HCT116 (cell line): ENCODE results near the gene OVOL3. TPM values are rescaled to one million over a fixed set of nuclear protein-coding genes. Genes with fewer than 3 reads are reported as not detected.

ENCODE experiments used
- ATAC-seq: fragments of 200-7000 bp; cut with Tn5 transposase; 2 replicates; pipeline ENCODE4 v1.9.1; 2020; ENCODE audit warnings: mild to moderate bottlenecking, moderate library complexity
- BruUV-seq: library from RNA; stranded (reverse); fragments of 400-500 nt; replicated peaks from 2 replicates; lab custom pipeline; 2021; lab: Mats Ljungman, UMichigan
- CTCF ChIA-PET: fragments of 300-600 bp; sonication (Branson Sonifier 250); formaldehyde crosslinking; loops from one replicate; lab custom pipeline; 2021; ENCODE audit warnings: antibody characterized with exemption; lab: Charles Lee
- POLR2A ChIA-PET: fragments of 300-600, 350-600 bp; sonication (Branson Sonifier 250); formaldehyde crosslinking; loops from one replicate; lab custom pipeline; 2021; ENCODE audit warnings: antibody characterized with exemption; lab: Charles Lee
- RAD21 ChIA-PET, 2 experiments: fragments of 300-600 bp; sonication (Branson Sonifier 250); formaldehyde crosslinking; loops; one replicate each; lab custom pipeline; 2023; ENCODE audit warnings: low total read pairs in 2 of 2; ENCODE audit not compliant: uncharacterized antibody in 2 of 2, unreplicated experiment in 2 of 2, low non-redundant PET in 1 of 2; lab: Charles Lee
- DNase-seq: peaks from one replicate; pipeline ENCODE4 v3.0.0-alpha.2; 2010; ENCODE audit warnings: low read depth, low spot score
- H2AFZ ChIP-seq: fragments of 200-600 bp; shearing (Covaris generic), sonication (generic); 2 replicates; pipeline ENCODE4 v1.6.1; 2017; ENCODE audit warnings: low read depth, mixed run types, mixed read lengths, antibody characterized with exemption, low read length; ENCODE audit not compliant: poor library complexity, severe bottlenecking
- H3K27ac ChIP-seq: 2 replicates; pipeline ENCODE4 v1.5.1; 2012; ENCODE audit warnings: low read depth, low read length
- H3K27me3 ChIP-seq: fragments of 200-600 bp; sonication (generic); 2 replicates; pipeline ENCODE4 v1.6.1; 2016; ENCODE audit warnings: mixed run types, low read length, mixed read lengths; ENCODE audit not compliant: insufficient read depth
- H3K36me3 ChIP-seq, 2 experiments: fragments of 200-500 bp in 1 of 2; fragments of 200-600 bp in 1 of 2; sonication (Bioruptor generic) in 1 of 2; sonication (generic) in 1 of 2; 2 replicates each; pipeline versions ENCODE4 v1.5.1 to v1.6.1; 2014 to 2016; ENCODE audit warnings: low read length in 2 of 2, inconsistent platforms in 1 of 2, mixed read lengths in 1 of 2, mixed run types in 1 of 2; ENCODE audit not compliant: insufficient read depth in 2 of 2, control insufficient read depth in 1 of 2
- H3K4me1 ChIP-seq, 2 experiments: fragments of 200-600 bp in 1 of 2; sonication (generic) in 1 of 2; 2 replicates each; pipeline versions ENCODE4 v1.5.1 to v1.6.1; 2012 to 2017; ENCODE audit warnings: low read length in 2 of 2, inconsistent platforms in 1 of 2, mild to moderate bottlenecking in 1 of 2, mixed read lengths in 1 of 2, mixed run types in 1 of 2, moderate library complexity in 1 of 2; ENCODE audit not compliant: insufficient read depth in 2 of 2, control insufficient read depth in 1 of 2
- H3K4me2 ChIP-seq: fragments of 200-600 bp; sonication (generic); 2 replicates; pipeline ENCODE4 v1.6.1; 2017; ENCODE audit warnings: mixed run types, low read length, mixed read lengths
- H3K4me3 ChIP-seq, 2 experiments: fragments of 200-600 bp in 1 of 2; sonication (generic) in 1 of 2; replicated peaks in 1 of 2; 2 replicates each; pipeline ENCODE4 v1.5.1; 2011 to 2016; ENCODE audit warnings: low read length in 2 of 2, control low read depth in 1 of 2, low read depth in 1 of 2, mild to moderate bottlenecking in 1 of 2, mixed read lengths in 1 of 2, mixed run types in 1 of 2
- H3K79me2 ChIP-seq: fragments of 200-600 bp; sonication (generic); 2 replicates; pipeline ENCODE4 v1.6.1; 2017; ENCODE audit warnings: mild to moderate bottlenecking, mixed run types, low read length, moderate library complexity, mixed read lengths; ENCODE audit not compliant: insufficient read depth
- H3K9ac ChIP-seq: fragments of 200-600 bp; sonication (generic); 2 replicates; pipeline ENCODE4 v1.6.1; 2016; ENCODE audit warnings: low read length, mixed read lengths
- H3K9me2 ChIP-seq: fragments of 200-600 bp; sonication (generic), shearing (Covaris generic); 2 replicates; pipeline ENCODE4 v1.6.1; 2017; ENCODE audit warnings: mixed run types, mild to moderate bottlenecking, moderate library complexity; ENCODE audit not compliant: insufficient read depth
- H3K9me3 ChIP-seq, 2 experiments: fragments of 200-500 bp in 1 of 2; fragments of 200-600 bp in 1 of 2; sonication (Bioruptor generic) in 1 of 2; sonication (generic) in 1 of 2; 2 replicates each; pipeline ENCODE4 v1.6.1; 2014 to 2017; ENCODE audit warnings: low read length in 2 of 2, mixed read lengths in 2 of 2, inconsistent platforms in 1 of 2, low read depth in 1 of 2, mild to moderate bottlenecking in 1 of 2, mixed run types in 1 of 2, moderate library complexity in 1 of 2; ENCODE audit not compliant: control insufficient read depth in 1 of 2, insufficient read depth in 1 of 2
- H4K20me1 ChIP-seq: fragments of 200-600 bp; sonication (generic), shearing (Covaris generic); 2 replicates; pipeline ENCODE4 v1.6.1; 2017; ENCODE audit warnings: mixed run types, mild to moderate bottlenecking, moderate library complexity; ENCODE audit not compliant: insufficient read depth
- CBX3 ChIP-seq: IDR thresholded peaks from 2 replicates; pipeline ENCODE4 v1.6.1; 2012; ENCODE audit warnings: low read depth
- EZH2 ChIP-seq: fragments of 200-600 bp; sonication (generic); IDR thresholded peaks from 2 replicates; pipeline ENCODE4 v1.6.1; 2017; ENCODE audit warnings: antibody characterized with exemption, mixed run types
- JUND ChIP-seq: IDR thresholded peaks from 2 replicates; pipeline ENCODE4 v1.6.1; 2012
- POLR2A ChIP-seq: IDR thresholded peaks from 2 replicates; pipeline ENCODE4 v1.7.0; 2011; ENCODE audit warnings: borderline replicate concordance; ENCODE audit not compliant: insufficient read depth, insufficient read length; ENCODE audit errors: extremely low read depth
- POLR2AphosphoS5 ChIP-seq: IDR thresholded peaks from 2 replicates; pipeline ENCODE4 v1.6.1; 2011; ENCODE audit warnings: mild to moderate bottlenecking, low read depth, low read length, moderate library complexity
- RAD21 ChIP-seq: IDR thresholded peaks from 2 replicates; pipeline ENCODE4 v1.6.1; 2012; ENCODE audit warnings: low read depth, mild to moderate bottlenecking
- SIN3A ChIP-seq: IDR thresholded peaks from 2 replicates; pipeline ENCODE4 v1.6.1; 2012; ENCODE audit warnings: low read depth
- SP1 ChIP-seq: IDR thresholded peaks from 2 replicates; pipeline ENCODE4 v1.6.1; 2012; ENCODE audit warnings: low read depth
- ZFX ChIP-seq: fragments of 450-650 bp; IDR thresholded peaks from 2 replicates; pipeline ENCODE4 v1.6.1; 2017
- intact Hi-C: fragments of 100-400 bp; cut with micrococcal nuclease; formaldehyde crosslinking; loops from 2 replicates; pipeline ENCODE4 v1.10.0; 2022
- total RNA-seq: library from RNA; stranded (reverse); gene quantifications from one replicate; pipeline ENCODE4 v1.2.1, GENCODE V29; 2021; ENCODE audit not compliant: unreplicated experiment
- TF ChIP-seq, protein P1 (sequence below): IDR thresholded peaks from 2 replicates; pipeline ENCODE4 v1.6.1; 2012
- TF ChIP-seq, protein P2 (sequence below): IDR thresholded peaks from 2 replicates; pipeline ENCODE4 v1.6.1; 2012
- TF ChIP-seq, protein P3 (sequence below), 3 experiments: fragments of 200-600 bp in 1 of 3; sonication (generic) in 1 of 3; IDR thresholded peaks in 2 of 3; conservative IDR thresholded peaks in 1 of 3; 2 replicates each; pipeline ENCODE4 v1.5.1; 2012 to 2017; ENCODE audit warnings: low read depth in 2 of 3, low read length in 2 of 3, antibody characterized with exemption in 1 of 3, borderline replicate concordance in 1 of 3, control low read depth in 1 of 3, mild to moderate bottlenecking in 1 of 3, mixed read lengths in 1 of 3, mixed run types in 1 of 3, moderate library complexity in 1 of 3; ENCODE audit not compliant: insufficient read depth in 1 of 3

OVOL3 gene
- total RNA-seq, 1 experiment from 2014 or later = not detected

DNA sequence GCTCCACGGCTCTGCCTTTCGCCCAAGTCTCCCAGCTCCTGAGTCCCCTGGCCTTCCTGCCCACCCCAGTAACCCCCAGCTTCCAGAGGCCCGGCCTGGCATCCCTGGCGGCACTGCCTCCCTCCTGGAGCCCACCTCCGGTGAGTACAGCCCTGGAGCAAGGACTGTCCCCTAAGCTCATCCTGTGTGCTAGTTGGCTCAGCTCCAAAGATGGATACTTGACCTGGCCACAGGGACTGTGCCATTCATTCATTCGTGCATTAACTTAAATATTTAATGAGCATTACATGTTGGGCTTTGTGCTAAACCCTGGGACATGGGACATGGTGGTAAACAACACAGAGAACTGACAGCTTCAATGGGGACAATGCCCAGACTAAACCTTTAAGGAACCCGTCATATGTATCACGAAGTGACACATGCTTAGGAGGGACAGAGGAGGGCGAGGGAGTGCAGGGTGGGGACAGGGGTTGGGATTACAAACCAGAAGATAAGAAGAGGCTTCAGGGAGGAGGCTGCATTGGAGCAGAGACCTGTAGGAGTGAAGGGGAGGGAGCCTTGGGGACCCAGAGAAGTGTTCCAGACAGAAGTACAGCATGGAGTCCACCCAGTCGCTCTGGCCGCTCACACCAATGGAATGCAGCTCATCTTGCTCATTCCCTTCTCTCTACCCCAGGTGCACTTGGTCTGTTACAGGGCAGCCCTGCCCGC, 6.9 kb upstream of the OVOL3 start:
- no peak overlapping the region for H3K9ac ChIP-seq
- ATAC-seq = peak; percentile 61
- peaks cover 0 to 21% of the 10 kb centered on the region in 2 experiments; a peak in 2 of 4 replicates for H3K4me1 ChIP-seq
- intact Hi-C loops = no loop called here
- no TSS peak for BruUV-seq
- no peak for DNase-seq
- H2AFZ ChIP-seq = no peak overlapping the region
- H4K20me1 ChIP-seq = no peaks in the 10 kb centered on the region
- H3K27ac ChIP-seq = no peak overlapping the region
- CTCF ChIA-PET = no interaction called here
- TF ChIP-seq POLR2AphosphoS5 (no peak), SP1 (no peak), RAD21 (no peak), POLR2A (no peak), ZFX (no peak), CBX3 (no peak)
- TF ChIP-seq, protein P1, sequence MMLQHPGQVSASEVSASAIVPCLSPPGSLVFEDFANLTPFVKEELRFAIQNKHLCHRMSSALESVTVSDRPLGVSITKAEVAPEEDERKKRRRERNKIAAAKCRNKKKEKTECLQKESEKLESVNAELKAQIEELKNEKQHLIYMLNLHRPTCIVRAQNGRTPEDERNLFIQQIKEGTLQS = no peak
- TF ChIP-seq, protein P2, sequence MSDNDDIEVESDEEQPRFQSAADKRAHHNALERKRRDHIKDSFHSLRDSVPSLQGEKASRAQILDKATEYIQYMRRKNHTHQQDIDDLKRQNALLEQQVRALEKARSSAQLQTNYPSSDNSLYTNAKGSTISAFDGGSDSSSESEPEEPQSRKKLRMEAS = no peak
- H3K36me3 ChIP-seq = peaks cover 10 to 28% of the 10 kb centered on the region in 2 experiments; a peak in 3 of 4 replicates
- no peak overlapping the region for H3K4me3 ChIP-seq
- no peaks in the 10 kb centered on the region for H3K9me2 ChIP-seq
- no peaks in the 10 kb centered on the region for H3K9me3 ChIP-seq
- no peaks in the 10 kb centered on the region for H3K79me2 ChIP-seq
- peak overlapping the region; percentile 32; the same call in 1 of the 2 replicates for H3K4me2 ChIP-seq
- H3K27me3 ChIP-seq = no peaks in the 10 kb centered on the region
- POLR2A ChIA-PET = no interaction called here
- RAD21 ChIA-PET = no interaction called here

DNA sequence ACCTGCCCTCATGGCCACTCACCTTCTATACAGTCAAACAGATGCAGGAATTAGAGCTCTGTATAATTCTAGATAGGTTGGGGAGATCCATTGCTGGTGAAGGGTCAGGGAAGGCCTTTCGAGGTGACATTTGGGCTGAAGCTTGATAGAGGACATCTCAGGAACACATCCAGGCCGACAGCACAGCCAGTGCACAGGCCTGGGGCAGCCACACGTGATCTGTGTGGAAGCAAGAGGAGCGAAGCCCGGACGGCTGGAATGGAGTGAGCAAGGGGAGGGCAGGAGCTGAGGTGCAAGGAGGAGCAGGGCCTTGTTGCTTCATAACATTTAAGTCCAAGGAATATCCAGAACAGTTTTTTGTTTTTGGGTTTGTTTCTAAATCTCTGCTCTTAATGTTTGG, 4.5 kb upstream of the OVOL3 start:
- Histone ChIP-seq H3K4me1 (peaks cover 0 to 17% of the 10 kb centered on the region in 2 experiments; a peak in 2 of 4 replicates), H3K9me3 (no peaks in the 10 kb centered on the region), H4K20me1 (no peaks in the 10 kb centered on the region), H3K27ac (no peak overlapping the region), H3K9ac (no peak overlapping the region), H2AFZ (no peak overlapping the region), H3K4me2 (no peak overlapping the region), H3K9me2 (no peaks in the 10 kb centered on the region), H3K27me3 (no peaks in the 10 kb centered on the region), H3K79me2 (no peaks in the 10 kb centered on the region), H3K36me3 (peaks cover 10 to 28% of the 10 kb centered on the region in 2 experiments; a peak in 3 of 4 replicates), H3K4me3 (no peak overlapping the region)
- ChIA-PET RAD21 (no interaction called here), POLR2A (no interaction called here), CTCF (no interaction called here)
- TF ChIP-seq JUND (no peak), SIN3A (no peak), POLR2A (no peak), ZFX (no peak), EZH2 (no peak)
- TF ChIP-seq, protein P3, sequence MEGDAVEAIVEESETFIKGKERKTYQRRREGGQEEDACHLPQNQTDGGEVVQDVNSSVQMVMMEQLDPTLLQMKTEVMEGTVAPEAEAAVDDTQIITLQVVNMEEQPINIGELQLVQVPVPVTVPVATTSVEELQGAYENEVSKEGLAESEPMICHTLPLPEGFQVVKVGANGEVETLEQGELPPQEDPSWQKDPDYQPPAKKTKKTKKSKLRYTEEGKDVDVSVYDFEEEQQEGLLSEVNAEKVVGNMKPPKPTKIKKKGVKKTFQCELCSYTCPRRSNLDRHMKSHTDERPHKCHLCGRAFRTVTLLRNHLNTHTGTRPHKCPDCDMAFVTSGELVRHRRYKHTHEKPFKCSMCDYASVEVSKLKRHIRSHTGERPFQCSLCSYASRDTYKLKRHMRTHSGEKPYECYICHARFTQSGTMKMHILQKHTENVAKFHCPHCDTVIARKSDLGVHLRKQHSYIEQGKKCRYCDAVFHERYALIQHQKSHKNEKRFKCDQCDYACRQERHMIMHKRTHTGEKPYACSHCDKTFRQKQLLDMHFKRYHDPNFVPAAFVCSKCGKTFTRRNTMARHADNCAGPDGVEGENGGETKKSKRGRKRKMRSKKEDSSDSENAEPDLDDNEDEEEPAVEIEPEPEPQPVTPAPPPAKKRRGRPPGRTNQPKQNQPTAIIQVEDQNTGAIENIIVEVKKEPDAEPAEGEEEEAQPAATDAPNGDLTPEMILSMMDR (IDR thresholded peaks at IDR 0.05 in 2 of 3, conservative IDR thresholded peaks at IDR 0.05 in 1 of 3; ENCODE audit: borderline replicate concordance in 1 of 3, insufficient read depth in 1 of 3, low read depth in 2 of 3, low read length in 2 of 3) = no peak
- no peak for DNase-seq
- intact Hi-C loops = no loop called here
- BruUV-seq = no TSS peak
- ATAC-seq = no peak
